Cerebellar cortex (tissue), 1 donor: ENCODE data around the gene IQCH.
"Not testable (repeated sequence)": the region's sequence is repeated elsewhere in the genome, so short reads cannot be mapped to it uniquely, and the experiment has no call there.

Experiments
- DNase-seq: peaks from one replicate; pipeline ENCODE4 v3.0.0-alpha.2; 2015; ENCODE audit warnings: low spot score

The IQCH gene

DNA sequence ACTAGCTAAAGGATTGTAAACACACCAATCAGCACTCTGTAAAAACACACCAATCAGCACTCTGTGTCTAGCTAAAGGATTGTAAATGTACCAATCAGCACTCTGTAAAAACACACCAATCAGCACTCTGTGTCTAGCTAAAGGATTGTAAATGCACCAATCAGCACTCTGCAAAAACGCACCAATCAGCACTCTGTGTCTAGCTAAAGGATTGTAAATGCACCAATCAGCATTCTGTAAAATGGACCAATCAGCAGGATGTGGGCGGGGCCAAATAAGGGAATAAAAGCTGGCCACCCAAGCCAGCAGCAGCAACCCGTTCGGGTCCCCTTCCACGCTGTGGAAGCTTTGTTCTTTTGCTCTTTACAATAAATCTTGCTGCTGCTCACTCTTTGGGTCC, 8.0 kb upstream of the IQCH start:
- not testable (repeated sequence) for DNase-seq

DNA sequence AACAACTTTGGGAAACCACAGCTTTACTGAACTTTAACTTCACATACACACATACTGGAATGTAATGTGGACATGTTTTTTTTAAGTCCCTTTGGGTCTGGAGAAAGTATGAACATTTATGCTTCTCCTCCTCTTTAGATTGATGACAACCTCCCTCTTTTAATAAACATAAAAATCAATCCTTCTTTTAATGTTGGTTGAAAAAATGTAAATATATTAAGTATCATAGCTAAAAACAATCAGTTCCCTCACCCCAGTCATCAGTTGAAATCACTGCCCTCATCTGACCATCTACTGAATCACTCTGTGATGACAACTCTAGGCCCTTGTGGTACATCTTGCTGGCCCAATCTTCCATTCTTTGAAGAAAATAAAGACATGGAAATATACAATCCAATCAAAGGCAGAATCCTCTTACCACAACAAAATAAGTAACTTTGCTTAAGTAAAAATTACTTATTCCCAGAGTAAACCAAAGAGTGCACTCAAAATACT, 6.5 kb upstream of the IQCH start:
- no peak for DNase-seq

DNA sequence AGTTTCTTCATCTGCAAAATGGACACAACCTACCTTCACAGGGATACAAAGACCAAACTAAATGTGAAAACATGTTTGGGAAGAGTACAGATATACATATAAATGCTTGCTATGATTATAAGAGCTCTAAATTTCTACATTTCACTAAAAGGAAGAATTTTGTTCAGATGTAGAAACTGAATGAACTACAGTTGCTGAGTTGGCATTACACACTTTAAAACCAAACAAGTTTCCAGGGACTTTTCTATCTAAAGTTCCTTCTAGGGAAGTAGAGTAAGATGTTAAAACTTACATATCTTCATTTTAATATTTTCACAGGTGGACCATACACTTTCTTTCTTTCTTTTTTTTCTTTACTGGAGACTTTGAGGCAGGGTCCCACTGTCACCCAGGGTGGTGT, 4.8 kb upstream of the IQCH start:
- DNase-seq: no peak

DNA sequence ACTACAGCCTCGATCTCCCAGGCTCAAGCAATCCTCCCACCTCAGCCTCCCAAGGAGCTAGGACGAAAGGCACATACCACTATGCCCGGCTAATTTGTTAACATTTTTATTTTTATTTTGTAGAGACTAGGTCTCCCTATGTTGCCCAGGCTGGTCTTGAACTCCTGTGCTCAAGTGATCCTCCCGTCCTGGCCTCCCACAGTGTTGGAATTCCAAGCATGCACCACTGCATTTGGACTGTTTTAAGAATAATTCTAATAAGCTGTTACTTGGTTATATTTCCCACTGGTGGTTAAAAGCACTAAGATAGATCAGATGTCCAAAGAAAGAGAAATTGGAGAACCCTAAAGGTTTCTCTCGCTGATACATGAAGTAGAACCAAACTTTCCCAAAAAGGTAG, 3.3 kb upstream of the IQCH start:
- DNase-seq: no peak

DNA sequence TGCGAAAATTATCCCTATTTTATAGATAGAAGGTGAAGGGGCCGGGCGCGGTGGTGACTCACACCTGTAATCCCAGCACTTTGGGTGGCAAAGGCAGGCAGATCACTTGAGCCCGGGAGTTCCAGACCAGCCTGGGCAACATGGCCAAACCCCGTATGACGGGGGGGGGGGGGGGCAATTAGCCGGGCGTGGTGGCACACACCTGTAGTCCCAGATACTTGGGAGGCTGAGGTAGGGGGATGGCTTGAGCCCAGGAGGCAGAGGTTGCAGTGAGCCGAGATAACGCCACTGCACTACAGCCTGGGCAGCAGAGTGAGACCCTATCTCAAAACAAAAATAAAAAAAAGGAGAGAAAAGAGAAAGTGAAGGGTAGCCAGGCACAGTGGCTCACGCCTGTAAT, 1.5 kb upstream of the IQCH start:
- no peak for DNase-seq

DNA sequence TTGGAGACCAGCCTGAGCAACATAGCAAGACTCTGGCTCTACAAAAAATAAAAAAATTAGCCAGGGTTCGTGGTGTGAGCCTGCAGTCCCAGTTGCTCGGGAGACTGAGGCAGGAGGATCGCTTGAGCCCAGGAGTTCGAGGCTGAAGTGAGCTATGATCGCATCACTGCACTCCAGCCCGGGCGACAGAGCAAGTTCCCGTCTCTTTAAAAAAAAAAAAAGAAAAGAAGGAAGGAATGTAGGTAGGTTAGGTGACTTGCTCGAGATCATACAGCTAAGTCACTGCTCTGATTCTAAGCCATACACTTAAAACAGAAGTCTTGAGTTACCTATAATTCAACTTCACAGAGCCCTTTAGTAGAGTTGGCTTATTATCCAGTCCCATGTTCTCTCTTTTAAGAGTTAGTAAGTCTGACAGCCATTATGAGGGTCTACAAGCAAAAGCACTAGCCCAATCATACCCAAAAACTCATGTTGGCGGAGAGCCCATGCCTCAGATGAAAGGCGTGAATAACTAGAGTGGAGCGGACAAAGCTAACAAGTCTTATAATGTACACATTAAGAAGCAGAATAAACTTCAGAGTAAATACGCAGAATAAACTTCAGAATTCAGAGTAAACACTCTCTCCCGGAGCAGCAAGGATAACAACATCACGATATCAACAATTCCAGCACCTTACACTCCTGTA, 893 bp upstream of the IQCH start:
- no peak for DNase-seq

DNA sequence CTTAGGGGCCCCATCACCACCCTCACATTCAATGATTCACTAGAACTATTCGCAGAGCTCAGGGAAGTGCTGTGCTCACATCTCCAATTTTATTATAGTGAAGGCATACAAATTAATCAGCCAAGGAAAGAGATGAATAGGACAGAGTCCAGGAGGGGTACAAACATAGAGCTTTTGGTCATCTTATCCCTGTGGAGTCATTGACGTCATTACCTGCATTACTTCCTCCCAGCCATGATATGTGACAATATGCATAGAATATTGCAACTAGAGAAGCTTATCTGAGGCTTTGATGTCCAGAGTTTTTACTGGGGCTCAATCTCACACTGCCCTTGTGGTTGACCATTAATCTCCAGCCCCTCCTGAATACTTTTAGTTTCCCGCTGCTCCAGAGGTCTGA, 1.5 kb downstream of the IQCH start:
- DNase-seq: no peak

DNA sequence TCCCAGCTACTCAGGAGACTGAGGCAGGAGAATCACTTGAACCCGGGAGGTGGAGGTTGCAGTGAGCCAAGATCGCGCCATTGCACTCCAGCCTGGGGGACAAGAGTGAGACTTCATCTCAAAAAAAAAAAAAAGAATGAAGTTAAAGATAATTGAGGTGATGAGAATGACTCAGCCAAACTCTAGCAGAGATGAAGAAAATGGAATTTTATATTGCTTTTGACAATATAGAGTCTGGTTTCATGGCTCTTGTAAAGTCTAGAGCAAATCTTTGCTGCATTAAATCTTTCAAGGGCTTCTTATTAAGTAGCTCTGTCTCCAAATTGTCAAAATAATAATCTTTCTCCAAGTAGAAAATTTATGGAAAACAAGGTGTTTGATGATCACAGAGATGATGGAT, 3.8 kb downstream of the IQCH start:
- DNase-seq: not testable (repeated sequence)

DNA sequence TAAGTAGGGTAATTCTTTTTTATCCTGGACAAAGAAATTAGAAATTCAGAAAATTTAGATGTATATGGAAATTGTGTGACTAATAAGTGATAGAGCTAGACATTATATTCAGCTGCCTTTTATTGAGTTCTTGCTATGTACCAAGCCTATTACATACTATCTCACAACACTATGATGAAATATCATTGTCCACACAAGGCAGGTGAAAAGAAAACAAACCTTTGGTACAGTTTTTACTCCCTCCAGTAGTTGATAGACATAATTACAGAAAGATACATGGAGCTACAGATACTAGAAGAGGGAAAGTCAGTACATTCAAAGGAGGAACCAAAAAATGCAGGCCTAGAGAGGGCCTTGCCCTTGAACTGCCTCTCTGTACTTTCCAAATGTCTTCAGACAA, 4.8 kb downstream of the IQCH start:
- no peak for DNase-seq

DNA sequence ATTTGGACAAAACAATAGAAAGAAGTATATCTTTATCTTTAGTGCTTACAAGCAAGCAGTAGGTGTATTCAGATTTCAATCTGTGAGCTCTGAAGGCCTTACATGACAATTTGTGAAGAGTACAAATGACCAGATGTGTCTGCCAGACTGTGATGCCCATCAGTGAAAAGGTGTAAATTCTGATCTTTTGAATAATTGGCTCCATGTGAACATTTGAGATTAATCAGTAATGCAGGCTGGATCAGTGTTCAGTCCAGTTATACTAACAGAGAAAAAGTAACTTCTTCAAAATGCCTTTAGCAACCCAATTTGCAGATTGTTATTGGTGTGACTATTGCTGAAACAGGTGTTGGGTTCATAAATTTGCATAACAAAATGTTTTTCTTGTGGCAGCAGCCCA, 5.2 kb downstream of the IQCH start:
- DNase-seq: no peak

DNA sequence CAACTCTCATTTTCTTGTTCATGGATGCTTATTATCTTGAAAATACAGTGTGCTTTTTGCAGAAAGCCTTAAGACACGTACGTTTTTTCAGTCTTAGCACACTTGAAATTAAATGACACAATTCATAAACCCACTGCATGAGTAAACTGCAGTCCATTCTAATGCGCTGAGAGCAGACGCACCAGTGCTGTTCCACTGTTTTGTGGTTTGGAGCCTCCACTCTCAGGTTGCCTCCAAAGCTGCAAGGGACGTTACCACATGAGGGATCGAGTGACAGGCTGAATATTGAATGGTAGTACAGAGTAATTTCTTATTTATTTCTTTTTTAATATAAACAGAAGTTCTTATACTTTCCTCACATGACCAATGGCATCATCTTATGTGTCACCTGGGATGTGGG, 12.3 kb downstream of the IQCH start:
- no peak for DNase-seq

DNA sequence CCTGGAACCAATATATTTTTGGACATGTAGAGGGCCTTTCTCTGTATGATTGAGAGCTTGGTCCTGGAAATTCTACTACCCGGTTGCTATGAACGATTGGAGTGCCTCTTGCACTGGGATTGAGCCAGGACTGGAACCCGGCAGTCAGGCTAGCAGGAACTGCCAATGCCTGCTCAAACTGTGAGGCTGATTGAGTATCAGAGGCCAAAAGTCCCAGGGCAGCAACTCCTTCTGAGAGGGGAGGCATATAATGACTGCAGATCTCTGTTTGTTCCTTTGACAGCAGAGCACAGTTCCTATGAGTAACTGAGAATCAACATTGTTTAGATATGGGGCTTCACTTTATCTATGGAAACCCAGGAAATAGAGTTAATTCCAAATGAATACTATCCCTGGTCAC, 12.9 kb downstream of the IQCH start:
- no peak for DNase-seq

DNA sequence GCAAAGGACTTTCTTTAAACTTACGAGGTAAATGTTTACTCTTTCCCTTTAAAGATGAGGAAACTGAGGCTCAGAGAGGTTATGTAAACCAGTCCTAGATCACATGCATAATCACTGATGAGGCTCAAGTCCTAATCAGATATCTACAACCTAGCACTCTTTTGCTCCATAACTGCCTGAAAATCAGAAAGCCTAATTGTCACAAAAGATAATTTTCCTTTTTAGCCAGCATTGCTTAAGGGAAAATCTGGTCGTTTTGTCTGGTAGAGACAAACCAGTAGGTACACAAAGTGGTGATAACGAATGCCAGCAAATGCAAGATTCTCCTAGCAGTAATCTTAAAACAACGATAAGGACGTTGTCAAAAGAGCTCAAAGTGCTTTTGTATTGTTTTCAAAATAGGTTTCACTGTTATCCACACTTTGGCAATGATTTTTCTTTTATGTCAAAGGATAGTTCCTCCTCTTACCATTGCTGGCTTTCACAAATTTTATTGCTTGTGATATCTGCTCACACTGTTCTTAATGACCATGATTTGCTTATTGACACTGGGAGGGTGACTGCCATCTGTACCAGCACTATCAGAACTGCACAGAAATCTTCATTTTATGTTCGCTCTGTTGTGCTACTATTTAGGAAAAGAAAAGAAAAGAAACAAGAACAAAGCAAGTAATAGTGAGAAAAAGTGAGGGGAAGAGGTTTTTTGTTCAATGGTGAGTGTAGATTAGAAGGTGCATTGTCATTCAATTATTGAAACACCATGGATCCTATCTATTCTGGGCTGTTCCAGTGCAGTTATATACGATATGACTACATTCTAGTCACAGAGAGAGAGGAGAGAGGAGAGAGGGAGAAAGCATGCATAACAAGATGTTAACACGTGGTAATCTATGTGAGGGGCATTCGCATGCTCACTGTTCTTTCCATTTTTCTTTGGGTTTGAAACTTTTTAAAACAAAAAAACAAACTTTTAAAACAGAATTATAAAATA, 13.7 kb downstream of the IQCH start:
- DNase-seq: no peak

DNA sequence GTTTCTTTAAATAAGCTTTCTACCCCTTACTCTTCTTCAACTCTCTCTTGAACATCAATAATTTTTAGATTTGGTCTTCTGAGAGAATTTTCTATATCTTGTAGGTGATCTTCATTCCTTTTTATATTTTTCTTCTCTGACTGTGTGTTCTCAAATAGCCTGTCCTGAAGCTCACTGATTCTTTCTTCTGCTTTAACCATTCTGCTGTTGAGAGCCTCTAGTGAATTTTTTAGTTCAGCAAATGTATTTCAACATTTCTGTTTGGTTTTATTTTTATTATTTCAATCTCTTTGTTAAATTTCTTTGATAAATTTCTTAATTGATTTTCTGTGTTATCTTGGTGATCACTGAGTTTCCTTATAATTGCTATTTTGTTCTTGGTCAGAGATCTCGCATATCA, 19.6 kb downstream of the IQCH start:
- DNase-seq: no peak

DNA sequence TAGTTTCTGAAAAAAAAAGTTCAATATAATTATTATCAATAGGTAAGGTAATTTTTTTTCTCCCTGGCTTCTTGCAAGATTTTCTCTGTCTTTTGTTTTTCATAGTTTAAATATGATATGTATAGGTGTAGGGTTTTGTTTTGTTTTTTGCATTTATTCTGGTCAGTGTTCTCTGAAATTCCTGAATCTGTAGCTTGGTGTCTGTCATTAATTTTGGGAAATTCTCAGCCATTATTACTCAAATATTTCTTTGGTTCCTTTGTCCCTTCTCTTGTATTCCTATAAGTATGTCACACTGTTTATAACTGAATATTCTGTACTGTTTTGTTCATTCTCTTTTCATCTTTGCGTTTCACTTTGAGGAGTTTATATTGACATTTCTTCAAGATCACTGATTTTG, 22.1 kb downstream of the IQCH start:
- no peak for DNase-seq

DNA sequence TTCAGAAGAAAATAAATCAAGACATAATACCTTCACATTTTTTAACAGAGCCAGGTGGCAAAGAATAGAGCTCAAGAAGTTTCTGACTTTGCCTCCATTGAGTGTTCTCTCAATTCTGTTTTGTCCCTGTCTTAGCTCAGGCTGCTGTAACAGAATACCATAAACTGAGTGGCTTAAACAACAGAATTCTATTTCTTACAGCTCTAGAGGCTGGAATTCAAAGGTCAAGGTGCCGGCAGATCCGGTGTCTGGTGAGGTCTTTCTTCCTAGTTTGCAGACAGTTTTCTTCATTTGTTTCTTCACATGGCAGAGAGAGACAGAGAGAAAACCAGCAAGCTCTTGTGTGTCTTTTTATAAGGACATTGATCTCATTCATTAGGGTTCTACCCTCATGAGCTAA, 25.6 kb downstream of the IQCH start:
- DNase-seq: no peak

DNA sequence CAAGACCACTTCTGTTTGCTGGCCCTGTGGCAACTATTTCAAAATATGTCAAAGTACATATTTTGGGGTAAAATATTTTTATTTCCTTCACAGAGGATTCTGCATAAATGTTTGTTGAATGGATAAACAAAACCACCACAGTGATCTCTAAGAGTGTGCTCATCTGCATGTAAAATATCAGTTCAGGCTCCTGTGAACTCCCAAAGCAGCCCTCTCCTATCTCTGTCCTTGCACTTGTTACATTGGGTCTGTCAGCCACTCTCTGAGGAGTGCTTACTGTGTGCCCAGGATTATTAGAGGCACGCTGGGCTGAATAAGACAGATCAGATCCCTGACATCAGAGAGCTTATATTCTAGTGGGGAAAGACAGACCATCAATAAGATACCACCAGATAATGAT, 27.1 kb downstream of the IQCH start:
- DNase-seq: no peak

DNA sequence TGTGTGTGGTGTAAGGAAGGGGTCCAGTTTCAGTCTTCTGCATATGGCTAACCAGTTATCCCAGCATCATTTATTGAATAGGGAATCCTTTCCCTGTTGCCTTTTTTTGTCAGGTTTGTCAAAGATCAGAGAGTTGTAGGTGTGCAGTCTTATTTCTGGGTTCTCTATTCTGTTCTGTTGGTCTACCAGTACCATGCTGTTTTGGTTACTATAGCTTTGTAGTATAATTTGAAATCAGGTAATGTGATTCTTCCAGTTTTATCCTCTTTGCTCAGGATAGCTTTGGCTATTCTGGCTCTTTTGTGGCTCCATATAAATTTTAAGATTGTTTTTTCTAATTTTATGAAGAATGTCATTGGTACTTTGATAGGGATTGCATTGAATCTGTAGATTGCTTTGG, 31.0 kb downstream of the IQCH start:
- DNase-seq: not testable (repeated sequence)

DNA sequence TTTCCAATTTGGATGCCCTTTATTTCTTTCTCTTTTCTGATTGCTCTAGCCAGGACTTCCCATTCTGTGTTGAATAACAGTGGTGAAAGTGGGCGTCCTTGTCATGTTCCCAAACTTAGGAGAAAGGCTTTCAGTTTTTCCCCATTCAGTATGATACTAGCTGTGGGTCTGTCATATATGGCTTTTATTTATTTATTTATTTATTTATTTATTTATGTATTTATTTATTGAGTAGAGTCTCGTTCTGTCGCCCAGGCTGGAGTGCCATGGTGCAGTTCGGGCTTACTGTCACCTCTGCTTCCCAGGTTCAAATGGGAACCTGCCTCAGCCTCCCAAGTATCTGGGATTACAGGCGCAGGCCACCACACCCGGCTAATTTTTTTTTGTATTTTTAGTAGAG, 31.8 kb downstream of the IQCH start:
- not testable (repeated sequence) for DNase-seq

DNA sequence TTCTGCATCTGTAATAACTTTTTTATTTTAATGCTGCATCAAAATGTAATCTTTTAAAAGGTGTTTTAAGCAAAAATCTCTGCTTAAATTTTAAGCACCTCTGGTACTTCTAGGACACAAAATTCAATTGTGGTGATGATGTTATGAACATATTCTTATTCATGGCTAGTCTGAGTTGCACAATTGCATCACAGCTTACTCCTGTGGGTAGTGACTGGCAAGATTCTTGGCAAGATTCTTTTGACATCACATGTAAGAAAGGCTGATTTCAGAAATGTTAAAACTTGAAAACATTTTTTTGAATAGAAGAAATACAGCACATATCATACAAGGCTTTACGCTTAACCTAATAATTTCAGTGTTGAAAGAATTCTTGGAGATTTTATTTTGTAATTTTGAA, 35.7 kb downstream of the IQCH start:
- DNase-seq: no peak

DNA sequence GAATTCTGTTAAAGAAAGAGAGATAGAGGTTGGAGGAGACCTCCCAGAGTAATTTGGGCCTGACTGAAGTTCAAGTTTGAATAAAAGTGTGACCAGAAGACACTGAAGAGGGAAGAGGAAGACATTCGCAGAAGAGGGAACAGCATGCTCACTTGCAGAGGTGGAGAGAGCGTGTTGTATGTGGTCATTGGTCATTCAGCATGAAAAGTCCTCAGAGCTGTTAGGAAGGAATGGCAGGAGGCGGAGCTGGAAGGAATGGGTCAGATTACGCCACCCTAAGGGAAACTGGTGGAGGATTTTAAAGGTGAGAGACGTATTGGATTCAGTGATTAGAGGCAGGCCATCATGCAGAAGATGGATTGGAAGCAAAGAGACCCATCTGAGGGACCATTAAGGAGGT, 41.6 kb downstream of the IQCH start:
- DNase-seq: no peak

DNA sequence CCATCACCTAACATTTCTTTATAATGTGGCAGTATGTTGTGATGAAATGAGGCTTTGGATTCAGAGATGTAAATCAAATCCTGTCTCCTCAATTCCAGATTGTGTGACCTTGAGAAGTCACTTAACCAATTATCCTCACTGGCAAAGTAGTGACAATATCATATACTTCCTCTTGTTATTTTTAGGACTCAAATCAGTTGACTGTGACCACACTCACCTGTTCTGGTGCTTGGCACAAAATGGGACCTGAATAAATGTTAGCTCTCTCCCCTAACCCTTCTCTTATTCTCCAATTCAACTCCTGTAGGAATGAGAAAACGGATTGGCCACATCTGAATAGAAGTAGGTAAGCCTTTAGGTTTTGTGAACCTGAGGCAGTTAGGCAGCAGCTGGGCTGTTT, 42.1 kb downstream of the IQCH start:
- DNase-seq: no peak

DNA sequence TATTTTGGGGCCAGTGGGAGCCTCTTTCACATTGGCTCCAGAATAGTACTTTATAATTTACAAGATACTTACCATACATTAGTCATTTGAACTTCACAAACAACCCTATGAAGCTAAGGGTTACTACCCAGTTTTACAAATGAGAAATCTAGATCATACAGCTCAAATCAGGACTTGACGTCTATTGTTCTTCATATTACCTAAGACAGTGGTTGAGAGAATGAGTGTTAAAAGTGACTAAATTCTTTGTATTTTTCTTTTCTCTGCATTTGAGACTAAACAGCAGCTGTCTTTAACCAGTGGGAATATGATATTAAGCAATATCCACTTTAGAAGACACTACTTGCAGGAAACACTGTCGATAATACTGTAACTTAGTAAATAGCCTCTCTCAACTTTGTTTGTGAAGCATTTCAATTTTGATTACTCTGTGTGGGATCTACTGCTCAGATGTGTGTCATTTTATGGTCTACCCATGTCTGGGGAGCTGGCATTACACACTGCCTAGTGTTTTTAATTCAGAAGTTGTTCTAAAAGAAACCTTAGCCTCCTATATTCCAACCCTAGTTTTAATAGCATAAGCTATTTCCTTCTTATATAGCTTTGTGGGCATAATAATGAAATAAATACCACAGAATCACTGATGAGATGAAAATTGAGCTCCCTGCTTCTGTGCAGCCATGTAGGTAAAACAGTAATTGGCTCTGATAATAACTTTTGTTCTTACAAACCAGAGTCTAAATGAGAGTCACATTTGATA, 45.9 kb downstream of the IQCH start:
- DNase-seq: no peak
